ENCODE measurements around the gene PPARD. TPM values are rescaled to one million over a fixed set of nuclear protein-coding genes. Genes with fewer than 3 reads are reported as not detected.

The PPARD gene
- total and polyA plus RNA-seq, 12 donors, result 6.0 to 39.8 (median 21.6) TPM

GRCh38 chr6:35476004-35476403, 133.6 kb downstream of the PPARD start:
- Histone ChIP-seq H3K9me3 (replicated peaks in 1 of 3) (no peaks in the 10 kb centered on the region), H3K27ac (no peak overlapping the region), H3K4me1 (replicated peaks in 1 of 2) (peaks cover 0 to 27% of the 10 kb centered on the region in 2 donors), H3K4me3 (no peak overlapping the region), H3K36me3 (replicated peaks in 1 of 2) (peaks cover 0 to 12% of the 10 kb centered on the region in 2 donors), H3K27me3 (no peaks in the 10 kb centered on the region)
- 84 to 96% (median 92%) methylated on average over 13 to 14 of the region's 14 CpGs for WGBS, 4 donors
- TF ChIP-seq CTCF (IDR thresholded peaks at IDR 0.05) (no peak), POLR2A (IDR thresholded peaks at IDR 0.05) (no peak)
- intact Hi-C loops (cut with DNase I), result no loop called here
- no peak for DNase-seq

GRCh38 chr6:35477028-35477427, 134.7 kb downstream of the PPARD start:
- intact Hi-C loops (cut with DNase I), result no loop called here
- Histone ChIP-seq H3K4me3 (no peak overlapping the region), H3K4me1 (replicated peaks in 1 of 2) (peaks cover 0 to 24% of the 10 kb centered on the region in 2 donors), H3K9me3 (replicated peaks in 1 of 3) (no peaks in the 10 kb centered on the region), H3K27ac (no peak overlapping the region), H3K36me3 (replicated peaks in 1 of 2) (peaks cover 0 to 3% of the 10 kb centered on the region in 2 donors), H3K27me3 (no peaks in the 10 kb centered on the region)
- WGBS, 4 donors, result 88 to 95% (median 90%) methylated on average over 6 to 8 of the region's 8 CpGs
- no peak for DNase-seq
- TF ChIP-seq CTCF (IDR thresholded peaks at IDR 0.05), result no peak

Small RNA genes lying within 50 kb of the gene (microRNA-seq; reads per million reads assigned to microRNA genes)
- 0 to 0.57 (median 0.45) reads per million in 3 donors for gene MIR7111

Small RNA genes lying within 50 kb of the gene (small RNA-seq; reads per million reads assigned to genes)
- 0 reads per million in 2 donors for gene MIR7111

Other genes with a start within 250 kb of the PPARD start
- gene TCP11, start 201.2 kb upstream of the PPARD start, total RNA-seq, result under 1 TPM in 4 of 9 donors, not detected in 5; 0.24 to 0.40 (median 0.33) TPM
- gene TCP11, start 201.2 kb upstream of the PPARD start, polyA plus RNA-seq, result under 1 TPM in 1 of 3 donors, not detected in 2; 0.13 TPM
- gene SCUBE3, start 128.6 kb upstream of the PPARD start, total RNA-seq, result 10 to 100 TPM in 5 of 9 donors, 1 to 10 TPM in 3, under 1 TPM in 1; 0.50 to 32.8 (median 12.0) TPM
- gene SCUBE3, start 128.6 kb upstream of the PPARD start, polyA plus RNA-seq, result 1 to 10 TPM in 2 of 3 donors, under 1 TPM in 1; 0.61 to 2.9 (median 1.6) TPM
- 10 to 100 TPM; 26.1 to 74.0 (median 45.1) TPM for gene ZNF76, start 82.8 kb upstream of the PPARD start, total RNA-seq
- gene ZNF76, start 82.8 kb upstream of the PPARD start, polyA plus RNA-seq, result 100 to 1,000 TPM in 2 of 3 donors, 10 to 100 TPM in 1; 25.3 to 185 (median 100) TPM
- gene DEF6, start 44.7 kb upstream of the PPARD start, total RNA-seq, result 10 to 100 TPM in 1 of 9 donors, 1 to 10 TPM in 8; 2.3 to 11.5 (median 5.5) TPM
- 10 to 100 TPM in 2 of 3 donors, 1 to 10 TPM in 1; 1.6 to 26.1 (median 21.3) TPM for gene DEF6, start 44.7 kb upstream of the PPARD start, polyA plus RNA-seq
- gene FANCE, start 109.8 kb downstream of the PPARD start, total RNA-seq, result 1 to 10 TPM; 1.0 to 5.3 (median 2.3) TPM
- gene FANCE, start 109.8 kb downstream of the PPARD start, polyA plus RNA-seq, result 1 to 10 TPM; 1.4 to 2.7 (median 1.7) TPM
- gene RPL10A, start 125.8 kb downstream of the PPARD start, total RNA-seq, result 1,000 to 10,000 TPM in 6 of 9 donors, 100 to 1,000 TPM in 3; 680 to 1,613 (median 1,272) TPM
- gene RPL10A, start 125.8 kb downstream of the PPARD start, polyA plus RNA-seq, result 1,000 to 10,000 TPM in 1 of 3 donors, 100 to 1,000 TPM in 2; 733 to 1,132 (median 750) TPM
- gene TEAD3, start 154.5 kb downstream of the PPARD start, total RNA-seq, result 10 to 100 TPM in 3 of 9 donors, 1 to 10 TPM in 6; 1.4 to 14.3 (median 8.4) TPM
- gene TEAD3, start 154.5 kb downstream of the PPARD start, polyA plus RNA-seq, result 10 to 100 TPM in 2 of 3 donors, 1 to 10 TPM in 1; 5.5 to 15.5 (median 12.2) TPM
- gene TULP1, start 170.3 kb downstream of the PPARD start, total RNA-seq, result under 1 TPM in 1 of 9 donors, not detected in 8; 0.06 TPM
- gene TULP1, start 170.3 kb downstream of the PPARD start, polyA plus RNA-seq, result under 1 TPM in 2 of 3 donors, not detected in 1; 0.07 to 0.80 TPM

All from adrenal gland (tissue), 12 donors.